ENCODE results near the gene NIPBL. TPM values are rescaled to one million over a fixed set of nuclear protein-coding genes. Genes with fewer than 3 reads are reported as not detected.
"Not testable (repeated sequence)": the region's sequence is repeated elsewhere in the genome, so short reads cannot be mapped to it uniquely, and the experiment has no call there.

Gene NIPBL
- total RNA-seq, 1 donor from 2014 or later = 18.1 TPM

DNA sequence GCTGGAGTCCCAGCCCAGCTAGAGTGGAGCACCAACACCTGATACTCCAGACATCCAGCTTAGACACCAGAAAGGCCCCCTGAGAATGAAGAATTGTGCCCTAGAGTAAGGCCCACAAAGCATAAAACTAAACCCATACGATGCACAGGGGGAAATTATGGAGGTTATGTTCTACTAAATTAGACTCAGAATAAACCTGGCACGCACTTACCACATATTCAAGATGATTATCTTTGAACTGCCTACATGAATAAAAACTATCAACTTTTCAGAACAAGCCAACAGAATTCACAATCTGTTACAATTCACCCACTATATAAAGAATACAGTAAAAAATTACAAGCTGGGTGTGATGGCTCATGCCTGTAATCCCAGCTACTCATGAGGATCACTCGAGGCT lies 204.1 kb downstream of the NIPBL start:
- no peak for DNase-seq (ENCODE audit: low spot score)
- ATAC-seq = no peak

DNA sequence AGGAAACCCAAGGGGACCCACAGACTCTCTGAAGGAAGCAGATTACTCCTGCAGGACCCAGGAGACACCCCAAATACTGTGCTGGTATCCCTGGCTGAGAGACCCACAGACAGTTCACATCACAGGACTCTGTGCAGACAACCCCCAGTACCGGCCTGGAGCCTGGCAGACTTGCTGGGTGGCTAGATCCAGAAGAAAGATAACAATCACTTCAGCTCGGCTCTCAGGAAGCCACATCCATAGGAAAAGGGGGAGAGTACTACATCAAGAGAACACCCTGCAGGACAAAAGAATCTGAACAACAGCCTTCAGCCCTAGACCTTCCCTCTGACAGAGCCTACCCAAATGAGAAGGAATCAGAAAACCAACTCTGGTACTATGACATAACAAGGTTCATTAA lies 206.4 kb downstream of the NIPBL start:
- DNase-seq (ENCODE audit: low spot score); ATAC-seq: not testable (repeated sequence)

DNA sequence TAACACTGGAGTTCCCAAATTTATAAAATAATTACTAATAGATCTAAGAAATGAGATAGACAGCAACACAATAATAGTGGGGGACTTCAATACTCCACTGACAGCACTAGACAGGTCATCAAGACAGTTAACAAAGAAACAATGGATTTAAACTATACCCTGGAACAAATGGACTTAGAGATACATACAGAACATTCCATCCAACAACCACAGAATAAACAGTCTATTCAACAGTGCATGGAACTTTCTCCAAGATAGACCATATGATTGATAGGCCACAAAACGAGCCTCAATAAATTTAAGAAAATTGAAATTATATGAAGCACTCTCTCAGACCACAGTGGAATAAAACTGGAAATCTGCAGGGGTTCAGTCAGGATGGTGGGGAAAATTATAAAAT lies 209.5 kb downstream of the NIPBL start:
- not testable (repeated sequence) for DNase-seq (ENCODE audit: low spot score)

DNA sequence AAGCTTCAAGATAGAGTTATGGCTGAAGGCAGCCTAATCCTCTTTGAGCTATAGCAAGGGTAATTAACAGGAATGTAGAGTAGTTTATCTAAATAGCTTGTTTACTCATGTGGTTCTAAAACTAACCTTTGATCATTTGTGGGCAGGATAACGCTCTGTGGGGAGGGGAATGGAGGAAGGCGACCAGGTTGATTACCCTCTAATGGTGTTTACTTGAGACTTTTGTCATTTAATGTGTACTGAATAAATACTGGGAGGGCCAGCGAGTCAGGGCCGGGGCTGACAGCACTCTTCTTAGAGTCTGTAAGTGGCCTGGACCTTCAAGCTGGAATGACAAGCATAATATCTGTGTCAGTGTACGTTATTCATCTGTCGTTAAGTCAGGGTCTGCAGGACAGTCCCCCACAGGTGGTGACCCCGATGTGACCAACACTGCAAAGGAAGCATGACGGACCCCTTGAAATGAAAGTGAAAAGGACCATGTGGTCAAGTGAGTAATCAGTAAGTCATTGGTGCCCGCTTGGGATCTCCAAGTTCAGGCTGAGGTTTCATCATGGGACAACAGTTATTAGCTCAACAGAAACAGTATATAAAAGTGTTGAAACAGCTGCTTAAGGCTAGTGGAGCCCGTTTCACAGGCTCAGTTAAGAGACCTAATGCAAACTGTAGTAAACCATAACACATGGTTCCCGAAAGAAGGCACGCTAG lies 210.1 kb downstream of the NIPBL start:
- DNase-seq (ENCODE audit: low spot score) = no peak
- peak; percentile 63 for ATAC-seq

More for the DNA sequence above, 209.5 kb downstream of the NIPBL start:
- not testable (repeated sequence) for ATAC-seq

DNA sequence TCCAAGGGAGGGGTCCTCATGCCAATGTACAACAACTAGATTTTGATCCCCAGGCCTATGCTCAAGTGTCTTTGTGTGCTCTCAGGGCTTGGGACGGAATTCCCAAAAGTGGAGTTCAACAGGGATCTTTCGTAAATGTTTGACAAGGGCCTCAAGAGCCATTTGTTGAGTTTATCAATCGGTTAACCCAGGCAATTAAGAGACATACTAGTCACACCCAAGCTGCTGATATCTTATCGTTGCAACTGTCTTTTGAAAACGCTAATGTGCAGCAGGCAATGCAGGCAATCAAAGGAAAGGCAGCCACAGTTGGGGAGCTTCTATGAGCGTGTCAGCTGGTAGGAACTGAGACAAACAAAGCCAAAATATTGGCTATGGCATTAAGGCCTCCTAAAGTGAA lies 211.4 kb downstream of the NIPBL start:
- ATAC-seq (no peak), DNase-seq (ENCODE audit: low spot score) (no peak)

DNA sequence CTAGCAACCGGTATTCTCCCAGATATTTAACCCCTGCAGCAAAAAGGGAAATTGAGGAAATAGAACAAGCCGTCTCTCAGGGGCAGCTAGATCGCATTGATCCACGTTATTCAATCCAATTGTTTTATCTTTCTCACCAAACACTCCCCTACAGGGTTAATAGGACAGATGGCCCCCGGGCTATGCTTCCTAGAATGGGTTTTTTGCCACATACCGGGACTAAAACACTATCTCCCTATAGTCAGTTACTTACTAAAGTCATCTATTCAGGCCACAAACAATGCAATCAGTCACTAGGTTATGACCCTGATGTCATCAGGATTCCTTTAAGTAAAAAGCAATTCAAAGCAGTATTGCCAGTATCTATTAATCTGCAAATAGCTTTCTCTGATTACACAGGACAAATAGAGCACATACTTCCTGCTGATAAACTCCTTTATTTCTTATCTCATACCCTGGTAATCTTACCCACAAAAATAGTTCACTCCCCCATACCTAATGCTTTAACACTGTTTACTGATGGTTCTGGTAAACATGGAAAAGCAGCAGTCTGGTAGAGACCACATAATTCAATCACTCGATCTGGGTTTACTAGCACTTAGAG lies 213.7 kb downstream of the NIPBL start:
- no peak for ATAC-seq
- DNase-seq (ENCODE audit: low spot score) = no peak

DNA sequence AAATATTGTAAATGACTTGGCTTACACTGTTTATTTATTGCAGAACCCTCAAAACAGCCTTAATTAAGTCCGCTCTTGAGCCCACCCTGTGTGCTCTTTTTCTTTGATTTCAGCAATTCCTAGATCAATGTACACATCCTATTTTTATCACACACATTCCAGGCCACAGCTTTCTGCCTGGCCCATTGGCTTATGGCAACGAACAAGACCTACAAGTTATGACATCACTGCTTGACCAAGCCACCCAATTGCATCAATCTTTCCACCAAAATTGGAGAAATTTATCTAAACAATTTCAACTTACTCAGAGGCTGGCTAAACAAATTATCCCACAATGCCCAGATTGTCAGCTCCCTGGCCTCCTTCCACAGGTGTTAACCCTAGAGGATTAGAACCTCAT lies 214.2 kb downstream of the NIPBL start:
- DNase-seq (ENCODE audit: low spot score) (no peak), ATAC-seq (no peak)

DNA sequence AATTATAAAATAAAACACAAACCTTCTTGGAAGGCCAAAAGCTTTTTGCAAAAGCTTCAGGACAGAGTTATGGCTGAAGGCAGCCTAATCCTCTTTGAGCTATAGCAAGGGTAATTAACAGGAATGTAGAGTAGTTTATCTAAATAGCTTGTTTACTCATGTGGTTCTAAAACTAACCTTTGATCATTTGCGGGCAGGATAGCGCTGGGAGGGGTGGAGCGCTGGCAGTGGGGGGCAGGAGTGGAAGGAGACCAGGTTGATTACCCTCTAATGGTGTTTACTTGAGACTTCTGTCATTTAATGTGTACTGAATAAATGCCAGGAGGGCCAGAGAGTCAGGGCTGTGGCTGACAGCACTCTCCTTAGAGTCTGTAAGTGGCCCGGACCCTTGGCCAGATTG lies 217.2 kb downstream of the NIPBL start:
- DNase-seq (ENCODE audit: low spot score); ATAC-seq: not testable (repeated sequence)

DNA sequence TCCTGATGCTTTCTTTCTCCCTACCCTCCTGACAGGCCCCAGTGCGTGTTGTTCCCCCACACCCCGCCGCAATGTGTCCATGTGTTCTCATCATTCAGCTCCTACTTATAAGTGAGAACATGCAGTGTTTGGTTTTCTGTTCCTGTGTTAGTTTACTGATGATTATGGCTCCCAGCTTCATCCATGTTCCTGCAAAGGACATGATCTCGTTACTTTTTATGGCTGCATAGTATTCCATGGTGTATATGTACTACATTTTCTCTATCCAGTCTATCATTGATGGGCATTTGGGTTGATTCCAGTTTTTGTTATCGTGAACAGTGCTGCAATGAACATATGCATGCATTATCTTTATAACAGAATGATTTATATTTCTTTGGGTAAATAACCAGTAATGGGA lies 222.7 kb downstream of the NIPBL start:
- not testable (repeated sequence) for ATAC-seq; DNase-seq (ENCODE audit: low spot score)

DNA sequence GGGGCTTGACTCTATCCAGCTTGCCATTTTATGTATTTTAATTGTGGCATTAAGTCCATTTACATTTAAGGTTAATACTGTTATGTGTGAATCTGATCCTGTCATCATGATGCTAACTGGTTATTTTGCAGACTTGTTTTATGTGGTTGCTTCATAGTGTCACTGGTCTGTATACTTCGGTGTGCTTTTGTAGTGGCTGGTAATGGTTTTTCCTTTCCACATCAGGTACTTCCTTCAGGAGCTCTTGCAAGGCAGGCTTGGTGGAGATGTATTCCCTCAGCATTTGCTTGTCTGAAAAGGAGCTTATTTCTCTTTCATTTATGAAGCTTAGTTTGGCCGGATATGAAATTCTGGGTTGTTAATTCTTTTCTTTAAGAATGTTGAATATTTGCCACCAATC lies 226.7 kb downstream of the NIPBL start:
- ATAC-seq = no peak
- DNase-seq (ENCODE audit: low spot score) = no peak

DNA sequence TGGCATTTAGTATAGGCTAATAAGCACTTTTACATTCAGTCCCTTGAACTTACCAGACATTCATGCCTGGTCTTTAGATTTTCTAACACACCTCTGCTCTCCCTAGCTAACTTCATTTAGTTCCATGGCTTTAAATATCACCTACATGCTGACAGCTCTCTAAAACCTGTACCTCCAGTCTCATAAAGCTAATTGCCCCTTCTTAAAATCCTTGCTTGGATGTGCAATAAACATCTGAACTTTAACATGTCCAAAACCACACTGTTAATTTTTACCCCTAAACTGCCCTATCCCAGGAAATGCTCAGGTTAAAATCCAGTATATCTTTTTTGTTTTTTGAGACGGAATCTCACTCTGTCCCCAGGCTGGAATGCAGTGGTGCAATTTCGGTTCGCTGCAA lies 232.8 kb downstream of the NIPBL start:
- DNase-seq (ENCODE audit: low spot score) (no peak), ATAC-seq (no peak)

DNA sequence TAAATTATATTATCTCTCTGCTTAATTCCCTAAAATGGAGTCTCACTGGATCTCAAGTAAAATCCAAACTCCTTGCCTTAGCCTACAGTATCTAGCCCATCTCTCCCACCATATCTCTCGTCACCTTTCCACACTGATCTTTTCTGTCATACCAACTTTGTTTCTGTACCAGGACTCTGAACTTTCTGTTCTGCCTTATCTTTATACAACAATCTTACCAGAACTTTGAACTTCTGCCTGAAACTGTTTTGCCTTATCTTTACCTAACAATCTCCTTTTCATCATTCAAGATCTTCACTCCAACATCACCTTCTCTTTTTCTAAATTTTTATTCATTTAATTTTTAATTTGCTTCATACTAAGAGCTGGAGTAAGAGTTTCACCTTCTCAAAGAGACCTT lies 233.6 kb downstream of the NIPBL start:
- ATAC-seq (no peak), DNase-seq (ENCODE audit: low spot score) (no peak)

DNA sequence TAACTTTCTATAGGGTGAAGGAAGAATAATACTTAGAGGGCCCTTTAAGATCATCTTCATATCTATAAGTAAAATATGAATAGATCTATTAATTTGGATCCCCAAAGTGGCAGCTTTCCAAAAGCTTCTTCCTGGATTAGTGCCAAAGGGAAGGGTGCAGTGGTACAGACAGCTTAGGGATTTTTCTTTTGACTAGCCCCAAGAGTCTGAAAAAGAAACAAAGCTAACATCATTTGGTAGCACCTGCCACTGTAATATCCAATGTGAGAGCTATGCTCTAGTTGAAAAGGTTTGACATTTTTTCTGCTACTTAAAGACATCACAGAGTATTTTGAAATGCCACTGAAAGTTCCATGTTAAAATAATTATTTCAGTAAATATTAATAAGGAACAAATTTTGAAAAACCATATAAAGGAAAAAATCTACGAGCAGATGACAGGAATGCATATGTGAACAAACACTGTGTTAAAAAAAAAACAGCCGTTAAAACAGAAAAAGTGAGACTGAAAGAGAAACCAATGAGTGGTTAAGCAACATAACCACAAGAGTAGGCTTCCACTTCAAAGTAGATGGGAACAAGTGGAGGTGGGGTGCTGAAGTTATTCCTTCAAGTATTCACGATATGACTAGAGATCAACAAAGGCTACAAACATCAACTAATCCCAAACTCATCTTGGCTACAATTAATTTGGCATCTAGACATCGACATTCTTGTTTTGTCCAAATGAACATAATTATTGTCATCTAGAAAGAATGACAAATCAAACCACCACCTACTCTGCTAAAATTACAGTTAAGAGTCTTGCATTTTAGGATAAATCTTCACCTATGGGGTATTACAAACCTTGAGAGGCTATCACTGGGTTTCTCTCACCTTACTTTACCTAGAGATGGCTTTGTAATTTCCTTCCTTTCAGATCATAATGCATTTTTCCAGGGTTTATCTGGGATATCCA lies 235.1 kb downstream of the NIPBL start:
- ATAC-seq = no peak
- no peak for DNase-seq (ENCODE audit: low spot score)

DNA sequence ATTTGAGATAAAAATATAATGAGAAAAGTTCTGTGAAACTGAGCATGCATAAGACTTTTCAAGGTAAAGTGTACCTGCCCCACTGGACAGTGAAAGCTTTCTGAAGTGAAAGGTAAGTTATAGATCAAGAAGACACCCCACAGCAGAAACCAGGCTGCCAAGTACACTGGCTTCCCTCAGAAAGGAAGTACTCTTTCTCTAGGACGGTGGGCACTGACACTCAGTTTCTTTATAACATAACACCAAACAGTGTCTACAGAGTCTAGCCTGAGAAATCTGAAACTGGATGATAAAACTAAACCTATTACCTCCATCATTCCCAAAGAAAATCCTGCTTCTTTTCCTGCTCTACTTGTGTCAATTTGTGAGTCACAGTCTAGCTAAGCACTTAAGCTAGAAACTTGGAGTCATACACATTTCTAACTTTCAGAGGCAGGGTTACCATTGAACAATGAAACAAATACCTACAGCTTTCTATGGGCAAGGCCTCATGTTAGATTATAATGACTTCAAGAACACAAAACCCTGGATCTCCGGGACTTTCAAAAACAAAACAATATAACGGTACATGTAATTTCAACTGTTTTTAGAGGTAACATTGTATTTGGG lies 235.9 kb downstream of the NIPBL start:
- no peak for ATAC-seq

More for the DNA sequence above, 235.9 kb downstream of the NIPBL start:
- no peak for DNase-seq (ENCODE audit: low spot score)

Data from left lobe of liver (tissue), 2 donors.